H9 (cell line): ENCODE measurements around the gene PRMT7. TPM values are rescaled to one million over a fixed set of nuclear protein-coding genes. Genes with fewer than 3 reads are reported as not detected.

Experiments
- DNase-seq: peaks from one replicate; pipeline ENCODE4 v3.0.0-alpha.2; 2017
- H2AFZ ChIP-seq: one replicate; pipeline ENCODE4 v1.6.1; 2013; ENCODE audit warnings: mild to moderate bottlenecking, low read length, control low read depth, moderate library complexity
- H2AK5ac ChIP-seq: 2 replicates; pipeline ENCODE4 v1.6.1; 2013; ENCODE audit warnings: low read length, control low read depth, mixed read lengths; ENCODE audit not compliant: insufficient read length
- H2BK120ac ChIP-seq: one replicate; pipeline ENCODE4 v1.6.1; 2013; ENCODE audit warnings: low read depth, mild to moderate bottlenecking, low read length, control low read depth, inconsistent platforms; ENCODE audit not compliant: poor library complexity, severe bottlenecking
- H2BK12ac ChIP-seq: 2 replicates; pipeline ENCODE4 v1.6.1; 2013; ENCODE audit warnings: low read length, control low read depth, mixed read lengths, low read depth; ENCODE audit not compliant: insufficient read length
- H2BK15ac ChIP-seq: 2 replicates; pipeline ENCODE4 v1.6.1; 2013; ENCODE audit warnings: low read depth, low read length, control low read depth
- H2BK20ac ChIP-seq: one replicate; pipeline ENCODE4 v1.6.1; 2013; ENCODE audit warnings: low read depth, mild to moderate bottlenecking, low read length, control low read depth, inconsistent platforms; ENCODE audit not compliant: poor library complexity, severe bottlenecking
- H2BK5ac ChIP-seq: 2 replicates; pipeline ENCODE4 v1.6.1; 2013; ENCODE audit warnings: low read length, control low read depth, mixed read lengths; ENCODE audit not compliant: insufficient read length
- H3K14ac ChIP-seq: 2 replicates; pipeline ENCODE4 v1.6.1; 2013; ENCODE audit warnings: low read length, control low read depth; ENCODE audit not compliant: insufficient read depth
- H3K18ac ChIP-seq: 2 replicates; pipeline ENCODE4 v1.6.1; 2013; ENCODE audit warnings: low read depth, mild to moderate bottlenecking, mixed read lengths, low read length, control low read depth; ENCODE audit not compliant: insufficient read length
- H3K23ac ChIP-seq: 2 replicates; pipeline ENCODE4 v1.6.1; 2013; ENCODE audit warnings: low read length, control low read depth, mixed read lengths, low read depth; ENCODE audit not compliant: insufficient read length
- H3K23me2 ChIP-seq: 2 replicates; pipeline ENCODE4 v1.6.1; 2013; ENCODE audit warnings: low read depth, mild to moderate bottlenecking, mixed read lengths, low read length, control low read depth; ENCODE audit not compliant: insufficient read length, poor library complexity, severe bottlenecking
- H3K27ac ChIP-seq: 2 replicates; pipeline ENCODE4 v1.5.1; 2013; ENCODE audit warnings: low read length, control low read depth, mixed read lengths, low read depth; ENCODE audit not compliant: insufficient read length
- H3K27me3 ChIP-seq: 2 replicates; pipeline ENCODE4 v1.6.1; 2013; ENCODE audit warnings: low read length, control low read depth, inconsistent platforms; ENCODE audit not compliant: insufficient read depth
- H3K4ac ChIP-seq: 2 replicates; pipeline ENCODE4 v1.6.1; 2013; ENCODE audit warnings: low read depth, mild to moderate bottlenecking, control low read depth, inconsistent platforms, low read length, moderate library complexity
- H3K4me1 ChIP-seq: 2 replicates; pipeline ENCODE4 v1.6.1; 2013; ENCODE audit warnings: low read length, control low read depth, inconsistent platforms; ENCODE audit not compliant: insufficient read depth
- H3K4me2 ChIP-seq: 2 replicates; pipeline ENCODE4 v1.6.1; 2013; ENCODE audit warnings: low read length, control low read depth, mixed read lengths; ENCODE audit not compliant: insufficient read length, insufficient read depth
- H3K56ac ChIP-seq: 2 replicates; pipeline ENCODE4 v1.6.1; 2013; ENCODE audit warnings: low read depth, mild to moderate bottlenecking, mixed read lengths, low read length, control low read depth; ENCODE audit not compliant: insufficient read length
- H3K79me1 ChIP-seq: 2 replicates; pipeline ENCODE4 v1.6.1; 2013; ENCODE audit warnings: low read depth, mild to moderate bottlenecking, moderate library complexity, low read length, control low read depth, inconsistent platforms; ENCODE audit not compliant: insufficient read depth, poor library complexity, severe bottlenecking
- H3K79me2 ChIP-seq: 2 replicates; pipeline ENCODE4 v1.6.1; 2013; ENCODE audit warnings: low read length, control low read depth, inconsistent platforms; ENCODE audit not compliant: insufficient read depth
- H3K9ac ChIP-seq: 2 replicates; pipeline ENCODE4 v1.6.1; 2013; ENCODE audit warnings: low read length, control low read depth, mixed read lengths; ENCODE audit not compliant: insufficient read length; ENCODE audit errors: extremely low read depth
- H3K9me3 ChIP-seq: one replicate; pipeline ENCODE4 v1.6.1; 2013; ENCODE audit warnings: low read depth, low read length, inconsistent platforms; ENCODE audit not compliant: control insufficient read depth
- H3T11ph ChIP-seq: one replicate; pipeline ENCODE4 v1.6.1; 2013; ENCODE audit warnings: mild to moderate bottlenecking, low read length, control low read depth, inconsistent platforms
- H4K20me1 ChIP-seq: one replicate; pipeline ENCODE4 v1.6.1; 2013; ENCODE audit not compliant: control insufficient read depth, insufficient read length, insufficient read depth
- H4K5ac ChIP-seq: 2 replicates; pipeline ENCODE4 v1.6.1; 2013; ENCODE audit warnings: low read depth, mild to moderate bottlenecking, mixed read lengths, low read length, control low read depth; ENCODE audit not compliant: insufficient read length
- H4K8ac ChIP-seq: replicated peaks from 2 replicates; pipeline ENCODE4 v1.6.1; 2013; ENCODE audit warnings: low read length, control low read depth, mixed read lengths, low read depth; ENCODE audit not compliant: insufficient read length
- H4K91ac ChIP-seq: 2 replicates; pipeline ENCODE4 v1.6.1; 2013; ENCODE audit warnings: low read depth, mild to moderate bottlenecking, moderate library complexity, mixed read lengths, low read length, control low read depth; ENCODE audit not compliant: insufficient read length
- H3K27ac Mint-ChIP-seq, 3 experiments: 2 replicates in 2 of 3; 3 replicates in 1 of 3; pipeline ENCODE4 v1.8.0; 2020 to 2021; ENCODE audit warnings: mixed read lengths in 3 of 3, mild to moderate bottlenecking in 1 of 3, moderate library complexity in 1 of 3
- H3K27me3 Mint-ChIP-seq: 2 replicates; pipeline ENCODE4 v1.8.0; 2021; ENCODE audit warnings: low read depth, mild to moderate bottlenecking, moderate library complexity, mixed read lengths
- H3K36me3 Mint-ChIP-seq, 3 experiments: 2 replicates in 2 of 3; 3 replicates in 1 of 3; pipeline ENCODE4 v1.8.0; 2020 to 2021; ENCODE audit warnings: low read depth in 3 of 3, mixed read lengths in 3 of 3; ENCODE audit not compliant: insufficient read depth in 1 of 3
- H3K4me1 Mint-ChIP-seq, 2 experiments: 2 replicates each; pipeline ENCODE4 v1.8.0; 2020; ENCODE audit warnings: mixed read lengths in 2 of 2
- H3K4me3 Mint-ChIP-seq, 2 experiments: 2 replicates in 1 of 2; 3 replicates in 1 of 2; pipeline ENCODE4 v1.8.0; 2020 to 2021; ENCODE audit warnings: mild to moderate bottlenecking in 2 of 2, mixed read lengths in 2 of 2, moderate library complexity in 1 of 2
- H3K9me3 Mint-ChIP-seq, 2 experiments: 2 replicates in 1 of 2; 3 replicates in 1 of 2; pipeline ENCODE4 v1.8.0; 2020; ENCODE audit warnings: mild to moderate bottlenecking in 2 of 2, mixed read lengths in 2 of 2, moderate library complexity in 1 of 2
- WGBS: extraction: QIAGEN DNeasy Blood & Tissue Kit; methylation state at CpG from one replicate; pipeline ENCODE4 v1.1.7; 2013; ENCODE audit warnings: missing lambda C conversion rate, low lambda C conversion rate, mixed read lengths; ENCODE audit not compliant: insufficient read length; ENCODE audit errors: extremely low coverage; 5-methylcytosine and 5-hydroxymethylcytosine counted together
- total RNA-seq: library from RNA; stranded (reverse); gene quantifications from 2 replicates; pipeline ENCODE4 v1.2.1, GENCODE V29; 2021
- TF ChIP-seq, protein P1 (sequence below): fragments of 200-600 bp; sonication (generic); conservative IDR thresholded peaks from 3 replicates; pipeline ENCODE4 v1.8.0; 2021; ENCODE audit warnings: antibody characterized with exemption, mild to moderate bottlenecking

PRMT7 gene
- total RNA-seq, 1 experiment from 2014 or later, result 56.6 TPM

DNA sequence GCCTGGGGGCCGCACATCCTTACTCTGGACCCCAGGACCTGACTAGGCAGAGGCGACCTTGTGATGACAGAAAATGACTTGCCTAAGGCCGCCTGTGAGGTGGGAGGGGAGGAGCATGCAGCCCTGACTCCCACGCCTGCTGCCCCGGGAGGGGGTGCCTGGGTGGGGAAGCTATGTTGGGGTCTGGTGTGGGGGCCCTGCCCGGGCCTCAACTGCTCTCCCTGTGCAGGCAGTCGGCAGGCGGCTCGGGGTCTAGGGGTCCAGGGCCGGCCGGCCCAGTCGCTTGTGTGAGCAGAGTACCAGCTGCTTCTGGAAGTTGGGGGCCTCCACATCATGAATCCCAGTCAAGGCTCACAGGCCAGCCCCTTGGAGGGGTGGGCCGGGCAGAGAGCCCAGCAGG, 48.1 kb downstream of the PRMT7 start:
- H2BK15ac ChIP-seq, result no peak overlapping the region
- H2BK12ac ChIP-seq, result no peak overlapping the region
- no peak overlapping the region for H3K18ac ChIP-seq
- no peaks in the 10 kb centered on the region for H4K20me1 ChIP-seq
- TF ChIP-seq, protein P1, sequence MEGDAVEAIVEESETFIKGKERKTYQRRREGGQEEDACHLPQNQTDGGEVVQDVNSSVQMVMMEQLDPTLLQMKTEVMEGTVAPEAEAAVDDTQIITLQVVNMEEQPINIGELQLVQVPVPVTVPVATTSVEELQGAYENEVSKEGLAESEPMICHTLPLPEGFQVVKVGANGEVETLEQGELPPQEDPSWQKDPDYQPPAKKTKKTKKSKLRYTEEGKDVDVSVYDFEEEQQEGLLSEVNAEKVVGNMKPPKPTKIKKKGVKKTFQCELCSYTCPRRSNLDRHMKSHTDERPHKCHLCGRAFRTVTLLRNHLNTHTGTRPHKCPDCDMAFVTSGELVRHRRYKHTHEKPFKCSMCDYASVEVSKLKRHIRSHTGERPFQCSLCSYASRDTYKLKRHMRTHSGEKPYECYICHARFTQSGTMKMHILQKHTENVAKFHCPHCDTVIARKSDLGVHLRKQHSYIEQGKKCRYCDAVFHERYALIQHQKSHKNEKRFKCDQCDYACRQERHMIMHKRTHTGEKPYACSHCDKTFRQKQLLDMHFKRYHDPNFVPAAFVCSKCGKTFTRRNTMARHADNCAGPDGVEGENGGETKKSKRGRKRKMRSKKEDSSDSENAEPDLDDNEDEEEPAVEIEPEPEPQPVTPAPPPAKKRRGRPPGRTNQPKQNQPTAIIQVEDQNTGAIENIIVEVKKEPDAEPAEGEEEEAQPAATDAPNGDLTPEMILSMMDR, result no peak
- no peak for DNase-seq
- no peak overlapping the region for H3K9ac ChIP-seq
- H3K4me3 Mint-ChIP-seq, result no peak overlapping the region
- H3K27ac Mint-ChIP-seq, result no peak overlapping the region
- H3K79me1 ChIP-seq, result no peaks in the 10 kb centered on the region
- H3K27me3 ChIP-seq, result no peaks in the 10 kb centered on the region
- no peaks in the 10 kb centered on the region for H3K9me3 ChIP-seq
- no peaks in the 10 kb centered on the region for H3K23me2 ChIP-seq
- no peak overlapping the region for H2BK5ac ChIP-seq
- H3K27ac ChIP-seq, result no peak overlapping the region
- H3K14ac ChIP-seq, result no peak overlapping the region
- no peaks in the 10 kb centered on the region for H3K9me3 Mint-ChIP-seq
- no peak overlapping the region for H2AFZ ChIP-seq
- H3K4me1 Mint-ChIP-seq, result peaks cover 4 to 11% of the 10 kb centered on the region in 2 experiments
- H2BK120ac ChIP-seq, result no peak overlapping the region
- no peak overlapping the region for H4K8ac ChIP-seq
- H3K56ac ChIP-seq, result no peak overlapping the region
- H4K5ac ChIP-seq, result no peak overlapping the region
- H3K23ac ChIP-seq, result no peak overlapping the region
- no peak overlapping the region for H3K4ac ChIP-seq
- no peak overlapping the region for H4K91ac ChIP-seq
- H2BK20ac ChIP-seq, result no peak overlapping the region
- H3K79me2 ChIP-seq, result no peaks in the 10 kb centered on the region
- H3K27me3 Mint-ChIP-seq, result no peaks in the 10 kb centered on the region; the same call in 1 of the 2 replicates
- H3K4me2 ChIP-seq, result no peak overlapping the region
- H3T11ph ChIP-seq, result no peak overlapping the region
- H2AK5ac ChIP-seq, result no peak overlapping the region
- no CpG with 5 or more reads among the region's 13 CpGs for WGBS
- H3K36me3 Mint-ChIP-seq, result peaks cover 7 to 33% (median 27%) of the 10 kb centered on the region in 3 experiments; a peak in 6 of 7 replicates
- no peaks in the 10 kb centered on the region for H3K4me1 ChIP-seq
